GM10248 (cell line): ENCODE results near the gene MSANTD4.

Source experiments
- CTCF ChIA-PET: fragments of 300-600 bp; sonication (Branson Sonifier 250); formaldehyde crosslinking; extraction: SDS; loops from one replicate; lab custom pipeline; 2021; ENCODE audit warnings: antibody characterized with exemption; lab: Yijun Ruan, JAX
- POLR2A ChIA-PET: fragments of 350-650 bp; sonication (Branson Sonifier 250); formaldehyde crosslinking; extraction: SDS; loops from one replicate; lab custom pipeline; 2020; ENCODE audit warnings: antibody characterized with exemption; lab: Yijun Ruan, JAX
- DNase-seq: peaks from one replicate; pipeline ENCODE4 v3.0.0; 2012; ENCODE audit errors: extremely low spot score
- CTCF ChIP-seq: IDR thresholded peaks from 2 replicates; pipeline ENCODE4 v1.5.1; 2012; ENCODE audit warnings: mild to moderate bottlenecking, low read depth; ENCODE audit errors: extremely low read depth, missing control alignments, control extremely low read depth

Gene MSANTD4

GRCh38 chr11:105968021-105968697 lies 53.9 kb downstream of the MSANTD4 start:
- DNase-seq, result no peak
- POLR2A ChIA-PET, result no interaction called here
- no peak for TF ChIP-seq CTCF
- CTCF ChIA-PET, result no interaction called here

DNA sequence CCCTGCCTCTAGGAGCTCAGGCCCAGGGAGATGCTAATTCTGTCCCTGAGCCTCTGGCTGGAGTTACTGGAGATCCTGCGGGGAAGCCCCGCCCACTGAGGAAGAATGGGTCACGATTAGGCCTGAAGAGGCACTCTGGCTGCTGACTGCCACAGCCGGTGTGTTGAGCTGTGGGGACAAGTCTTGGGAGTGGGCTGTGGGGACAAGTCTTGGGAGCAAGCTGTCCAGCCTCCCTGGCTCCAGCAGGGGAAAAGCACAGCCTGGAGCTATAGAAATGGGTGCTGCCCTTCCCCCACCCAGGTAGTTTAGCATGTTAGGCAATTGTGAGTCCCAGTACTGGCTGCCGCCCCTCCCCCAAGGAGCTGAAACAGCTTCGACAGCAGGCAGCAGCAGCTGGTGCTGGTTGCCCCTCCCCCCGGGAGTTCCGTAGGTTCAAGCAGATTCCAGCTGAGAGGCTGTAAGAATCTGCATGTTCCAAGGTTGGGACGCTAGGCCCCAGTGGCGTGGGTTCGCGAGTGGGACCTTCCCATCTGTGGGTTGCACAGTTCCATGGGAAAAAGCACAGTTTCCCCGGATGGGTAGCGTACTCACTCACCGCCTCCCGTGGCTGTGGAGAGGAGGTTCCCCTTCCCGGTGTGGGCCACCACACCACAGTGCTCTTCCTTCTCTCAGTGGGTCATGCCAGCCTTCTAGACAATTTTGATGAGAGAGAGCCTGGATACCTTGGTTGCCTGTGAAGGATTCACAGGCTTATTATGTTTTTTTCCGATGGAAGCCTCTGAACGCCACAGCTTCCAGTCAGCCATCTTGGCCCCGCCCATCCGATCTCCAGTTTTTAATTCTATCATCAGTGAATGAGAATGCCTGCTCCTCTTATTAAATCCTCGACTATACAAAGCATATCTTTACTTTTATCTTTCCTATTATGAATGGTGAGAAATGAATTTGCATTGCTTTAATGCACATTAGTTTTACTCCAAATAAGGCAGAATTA lies 61.5 kb downstream of the MSANTD4 start:
- no peak for TF ChIP-seq CTCF
- CTCF ChIA-PET, result no interaction called here
- POLR2A ChIA-PET, result no interaction called here
- DNase-seq, result no peak
